ENCODE results near the gene HSBP1.

Gene HSBP1

GRCh38 chr16:83840060-83840617 is 32.4 kb downstream of the HSBP1 start:
- no peak for DNase-seq

GRCh38 chr16:83842291-83842690 is 34.5 kb downstream of the HSBP1 start:
- no peak for DNase-seq

GRCh38 chr16:83842756-83843507 is 35.2 kb downstream of the HSBP1 start:
- DNase-seq: no peak

GRCh38 chr16:83843657-83844056 is 35.9 kb downstream of the HSBP1 start:
- DNase-seq: no peak

- no peak for DNase-seq
Measured at GRCh38 chr16:83845263-83845662, 37.5 kb downstream of the HSBP1 start.

GRCh38 chr16:83847371-83848225 is 39.8 kb downstream of the HSBP1 start:
- DNase-seq: no peak

GRCh38 chr16:83849421-83849820 is 41.6 kb downstream of the HSBP1 start:
- DNase-seq: no peak

- no peak for DNase-seq
Measured at GRCh38 chr16:83850947-83851346, 43.2 kb downstream of the HSBP1 start.

GRCh38 chr16:83851473-83851872 is 43.7 kb downstream of the HSBP1 start:
- no peak for DNase-seq

GRCh38 chr16:83852774-83853173 is 45.0 kb downstream of the HSBP1 start:
- no peak for DNase-seq

GRCh38 chr16:83853834-83854233 is 46.1 kb downstream of the HSBP1 start:
- no peak for DNase-seq

- DNase-seq: no peak
Measured at GRCh38 chr16:83854420-83854819, 46.6 kb downstream of the HSBP1 start.

GRCh38 chr16:83856792-83857191 is 49.0 kb downstream of the HSBP1 start:
- DNase-seq: no peak

- no peak for DNase-seq
Measured at GRCh38 chr16:83859265-83859664, 51.5 kb downstream of the HSBP1 start.

- DNase-seq: no peak
Measured at GRCh38 chr16:83862661-83863060, 54.9 kb downstream of the HSBP1 start.

- DNase-seq: no peak
Measured at GRCh38 chr16:83863682-83864081, 55.9 kb downstream of the HSBP1 start.

Measured in activated CD4-positive, CD25-positive, alpha-beta regulatory T cell treated with anti-CD3 and anti-CD28 coated beads, Interleukin-2, amount 50 U/mL, for 72 hours (primary cell).